HG03520 (cell line): ENCODE data around the gene RHOG.

Experiments
- ATAC-seq: cut with Tn5 transposase; IDR thresholded peaks from one replicate; pipeline ENCODE4 v1.9.1; 2021; ENCODE audit warnings: mild to moderate bottlenecking, moderate library complexity; ENCODE audit not compliant: unreplicated experiment

RHOG gene

DNA sequence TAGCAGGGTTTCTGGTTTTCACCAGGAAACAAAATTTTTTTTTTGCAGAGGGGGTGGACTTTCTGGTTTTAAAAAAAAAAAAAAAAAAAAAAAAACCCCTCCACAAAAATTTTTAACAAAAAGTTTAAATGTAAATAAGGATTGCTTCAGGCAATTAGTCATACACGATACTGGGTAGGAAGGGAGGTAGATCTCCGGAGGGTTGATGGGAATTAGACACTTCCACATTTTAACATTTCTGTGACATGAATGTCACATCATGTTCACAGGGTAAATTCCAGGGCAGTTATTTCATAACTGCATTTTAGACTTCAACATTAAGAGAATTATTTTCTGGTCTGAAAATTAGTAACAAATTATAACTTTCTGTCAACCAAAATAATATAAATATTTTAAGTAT lies 59.3 kb downstream of the RHOG start:
- no peak for ATAC-seq
